Caco-2 (cell line): ENCODE measurements around the gene PAFAH1B2. TPM values are rescaled to one million over a fixed set of nuclear protein-coding genes. Genes with fewer than 3 reads are reported as not detected.
A peak's percentile ranks its signal among the peaks of the same experiment; 100 is the strongest.
"Not testable (repeated sequence)": the region's sequence is repeated elsewhere in the genome, so short reads cannot be mapped to it uniquely, and the experiment has no call there.

Source experiments
- BruUV-seq: library from RNA; stranded (reverse); fragments of 400-500 nt; replicated peaks from 2 replicates; lab custom pipeline; 2021; lab: Mats Ljungman, UMichigan
- CTCF ChIA-PET: fragments of 300-600 bp; sonication (Branson Sonifier 250); formaldehyde crosslinking; loops from one replicate; lab custom pipeline; 2022; ENCODE audit warnings: antibody characterized with exemption; lab: Charles Lee
- POLR2A ChIA-PET: fragments of 300-600 bp; sonication (Branson Sonifier 250); formaldehyde crosslinking; loops from one replicate; lab custom pipeline; 2022; ENCODE audit warnings: antibody characterized with exemption; lab: Charles Lee
- DNase-seq, 2 experiments: peaks; one replicate each; pipeline versions ENCODE4 v3.0.0 to v3.0.0-alpha.2; 2020 to 2022
- H3K27me3 ChIP-seq: replicated peaks from 2 replicates; pipeline ENCODE4 v1.6.0; 2011; ENCODE audit warnings: low read length; ENCODE audit not compliant: control insufficient read depth, insufficient read depth
- H3K36me3 ChIP-seq: 2 replicates; pipeline ENCODE4 v1.5.1; 2011; ENCODE audit warnings: low read length; ENCODE audit not compliant: control insufficient read depth, insufficient read depth
- H3K4me1 ChIP-seq: fragments of 250-450 bp; sonication (Bioruptor Pico); 2 replicates; pipeline ENCODE4 v1.5.1; 2020; ENCODE audit warnings: mild to moderate bottlenecking
- H3K4me3 ChIP-seq: 2 replicates; pipeline ENCODE4 v1.5.1; 2011; ENCODE audit warnings: low read depth, mild to moderate bottlenecking, control low read depth, low read length
- H3K9me3 ChIP-seq: fragments of 250-450 bp; sonication (Bioruptor Pico); 2 replicates; pipeline ENCODE4 v1.5.1; 2020; ENCODE audit warnings: mild to moderate bottlenecking, moderate library complexity
- H3K27ac Mint-ChIP-seq: one replicate; pipeline ENCODE4 v1.8.0; 2022; ENCODE audit warnings: mixed read lengths; ENCODE audit not compliant: unreplicated experiment
- H3K27me3 Mint-ChIP-seq: one replicate; pipeline ENCODE4 v1.8.0; 2022; ENCODE audit warnings: mixed read lengths; ENCODE audit not compliant: insufficient read depth, unreplicated experiment
- H3K36me3 Mint-ChIP-seq: one replicate; pipeline ENCODE4 v1.8.0; 2022; ENCODE audit warnings: mild to moderate bottlenecking, mixed read lengths; ENCODE audit not compliant: insufficient read depth, unreplicated experiment
- H3K4me1 Mint-ChIP-seq: one replicate; pipeline ENCODE4 v1.8.0; 2022; ENCODE audit warnings: low read depth, mixed read lengths; ENCODE audit not compliant: unreplicated experiment
- H3K4me3 Mint-ChIP-seq: one replicate; pipeline ENCODE4 v1.8.0; 2022; ENCODE audit warnings: mild to moderate bottlenecking, moderate library complexity, mixed read lengths; ENCODE audit not compliant: unreplicated experiment
- H3K9me3 Mint-ChIP-seq: one replicate; pipeline ENCODE4 v1.8.0; 2022; ENCODE audit warnings: mixed read lengths; ENCODE audit not compliant: unreplicated experiment
- intact Hi-C: fragments of 100-400 bp; cut with micrococcal nuclease; formaldehyde crosslinking; loops from one replicate; pipeline ENCODE4 v1.10.0; 2022; ENCODE audit not compliant: unreplicated experiment
- total RNA-seq: library from RNA; stranded (reverse); gene quantifications from 2 replicates; pipeline ENCODE4 v1.2.3, GENCODE V29; 2022
- TF ChIP-seq, protein P1 (sequence below), 2 experiments: fragments of 200-600 bp in 1 of 2; IDR thresholded peaks; 1 replicate in 1 of 2; 2 replicates in 1 of 2; pipeline versions ENCODE4 v1.5.1 to v1.8.0; 2011 to 2022; ENCODE audit warnings: antibody characterized with exemption in 1 of 2, control low read depth in 1 of 2, inconsistent platforms in 1 of 2, low read depth in 1 of 2, low read length in 1 of 2, mild to moderate bottlenecking in 1 of 2, moderate library complexity in 1 of 2; ENCODE audit not compliant: insufficient read depth in 1 of 2, severe bottlenecking in 1 of 2, unreplicated experiment in 1 of 2

Gene PAFAH1B2
- total RNA-seq, 1 experiment from 2014 or later = 167 TPM

DNA sequence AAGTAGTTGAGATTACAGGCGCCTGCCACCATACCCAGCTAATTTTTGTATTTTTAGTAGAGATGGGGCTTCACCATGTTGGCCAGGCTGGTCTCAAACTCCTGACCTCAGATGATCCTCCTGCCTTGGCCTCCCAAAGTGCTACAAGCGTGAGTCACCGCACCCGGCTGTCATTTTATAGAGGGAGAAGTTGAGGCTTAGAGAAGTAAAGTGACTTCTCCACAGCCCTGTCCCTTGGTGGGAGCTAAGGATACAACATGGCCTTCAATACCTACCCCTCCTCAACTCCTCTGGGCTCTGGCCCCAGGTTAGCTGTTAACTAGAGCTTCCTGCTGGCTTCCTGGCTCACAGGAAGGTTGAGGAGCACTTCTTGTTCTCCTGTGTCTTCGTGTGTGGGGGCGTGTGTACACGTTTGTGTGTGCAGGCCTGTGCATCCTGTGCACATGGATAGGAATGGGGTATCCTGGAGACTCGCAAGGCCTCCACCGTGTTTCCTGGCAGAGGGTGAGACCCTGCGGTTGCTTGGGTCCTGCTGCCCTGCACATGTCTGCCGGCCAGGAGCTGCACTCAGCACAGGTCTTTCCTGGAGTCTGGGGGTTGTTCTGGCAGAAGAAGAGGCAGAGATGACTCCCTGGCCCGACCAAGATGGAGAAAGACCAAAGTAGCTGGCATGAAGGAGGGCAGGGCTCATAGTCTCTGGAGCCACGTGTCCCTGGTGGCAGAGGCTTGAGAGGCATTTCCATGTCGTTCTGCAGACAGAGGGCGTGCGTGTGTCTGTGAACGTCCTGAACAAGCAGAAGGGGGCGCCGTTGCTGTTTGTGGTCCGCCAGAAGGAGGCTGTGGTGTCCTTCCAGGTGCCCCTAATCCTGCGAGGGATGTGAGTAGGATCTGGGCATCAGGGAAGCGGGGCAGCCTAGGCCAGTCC, 36.8 kb downstream of the PAFAH1B2 start:
- ChIA-PET POLR2A (no interaction called here), CTCF (interaction anchor here (0.6 to 4.0 kb wide), 6 partner anchors 14 to 316 kb away, joined by 3 to 38 read pairs (median 3); no protein-coding TSS in a partner anchor)
- peaks cover 46% of the 10 kb centered on the region for H3K36me3 Mint-ChIP-seq
- Histone ChIP-seq H3K27me3 (no peaks in the 10 kb centered on the region), H3K4me3 (no peak overlapping the region), H3K4me1 (peaks cover 32% of the 10 kb centered on the region), H3K36me3 (peaks cover 9% of the 10 kb centered on the region), H3K9me3 (no peaks in the 10 kb centered on the region)
- intact Hi-C loops = no loop called here
- H3K27me3 Mint-ChIP-seq = no peaks in the 10 kb centered on the region
- TF ChIP-seq, protein P1, sequence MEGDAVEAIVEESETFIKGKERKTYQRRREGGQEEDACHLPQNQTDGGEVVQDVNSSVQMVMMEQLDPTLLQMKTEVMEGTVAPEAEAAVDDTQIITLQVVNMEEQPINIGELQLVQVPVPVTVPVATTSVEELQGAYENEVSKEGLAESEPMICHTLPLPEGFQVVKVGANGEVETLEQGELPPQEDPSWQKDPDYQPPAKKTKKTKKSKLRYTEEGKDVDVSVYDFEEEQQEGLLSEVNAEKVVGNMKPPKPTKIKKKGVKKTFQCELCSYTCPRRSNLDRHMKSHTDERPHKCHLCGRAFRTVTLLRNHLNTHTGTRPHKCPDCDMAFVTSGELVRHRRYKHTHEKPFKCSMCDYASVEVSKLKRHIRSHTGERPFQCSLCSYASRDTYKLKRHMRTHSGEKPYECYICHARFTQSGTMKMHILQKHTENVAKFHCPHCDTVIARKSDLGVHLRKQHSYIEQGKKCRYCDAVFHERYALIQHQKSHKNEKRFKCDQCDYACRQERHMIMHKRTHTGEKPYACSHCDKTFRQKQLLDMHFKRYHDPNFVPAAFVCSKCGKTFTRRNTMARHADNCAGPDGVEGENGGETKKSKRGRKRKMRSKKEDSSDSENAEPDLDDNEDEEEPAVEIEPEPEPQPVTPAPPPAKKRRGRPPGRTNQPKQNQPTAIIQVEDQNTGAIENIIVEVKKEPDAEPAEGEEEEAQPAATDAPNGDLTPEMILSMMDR (IDR thresholded peaks at IDR 0.05; ENCODE audit: insufficient read depth in 1 of 2, low read depth in 1 of 2, low read length in 1 of 2, severe bottlenecking in 1 of 2, unreplicated experiment in 1 of 2) = peak; percentile 40 to 80
- no peaks in the 10 kb centered on the region for H3K9me3 Mint-ChIP-seq
- peaks cover 34% of the 10 kb centered on the region for H3K4me1 Mint-ChIP-seq
- H3K27ac Mint-ChIP-seq = no peak overlapping the region
- peak overlapping the region; percentile 97 for H3K4me3 Mint-ChIP-seq
- BruUV-seq = no TSS peak
- peak; percentile 68 to 71 for DNase-seq

DNA sequence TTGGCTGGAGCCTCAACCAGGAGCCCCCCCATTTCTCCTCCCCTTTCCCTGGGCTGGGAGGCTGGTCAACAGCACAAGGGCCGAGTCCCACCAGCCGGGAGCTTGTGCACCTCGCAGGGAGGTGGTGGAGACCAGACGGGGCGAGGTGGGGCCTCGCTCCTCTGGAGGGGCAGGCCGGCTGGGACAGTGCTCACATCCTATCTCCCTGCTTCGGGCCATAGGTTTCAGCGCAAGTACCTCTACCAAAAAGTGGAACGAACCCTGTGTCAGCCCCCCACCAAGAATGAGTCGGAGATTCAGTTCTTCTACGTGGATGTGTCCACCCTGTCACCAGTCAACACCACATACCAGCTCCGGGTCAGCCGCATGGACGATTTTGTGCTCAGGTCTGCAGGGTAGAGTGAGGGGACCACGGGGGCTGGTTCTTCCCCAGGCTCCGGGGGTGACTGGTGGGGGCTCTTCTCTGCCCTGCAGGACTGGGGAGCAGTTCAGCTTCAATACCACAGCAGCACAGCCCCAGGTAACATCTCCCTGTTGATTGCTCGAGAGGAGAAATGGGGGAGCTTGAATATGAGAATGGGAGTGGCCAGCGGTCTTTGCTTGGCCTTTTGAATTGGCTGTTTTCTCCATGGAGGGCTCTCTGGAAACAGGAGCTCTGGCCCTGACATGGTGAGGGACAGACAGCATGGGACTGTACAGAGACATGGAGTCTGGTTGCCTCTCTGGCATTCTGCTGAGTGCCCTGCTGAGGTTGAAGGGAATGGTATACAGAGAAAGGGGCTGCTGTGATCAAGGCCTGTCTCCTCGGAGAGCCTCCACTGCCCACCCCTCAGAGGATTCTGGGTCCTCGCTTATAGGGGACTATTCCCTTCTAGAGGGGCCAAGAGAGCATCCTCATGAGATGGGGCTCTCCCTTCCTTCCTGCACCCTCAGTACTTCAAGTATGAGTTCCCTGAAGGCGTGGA, 37.8 kb downstream of the PAFAH1B2 start:
- Mint-ChIP-seq H3K27ac (no peak overlapping the region), H3K9me3 (no peaks in the 10 kb centered on the region), H3K4me1 (peaks cover 34% of the 10 kb centered on the region), H3K36me3 (peaks cover 45% of the 10 kb centered on the region), H3K27me3 (no peaks in the 10 kb centered on the region), H3K4me3 (no peak overlapping the region)
- ChIA-PET POLR2A (interaction anchor here (0.6 kb wide), 1 partner anchor 38 kb away, joined by 3 read pairs; the partner anchor contains the start of gene PAFAH1B2), CTCF (interaction anchor here (0.6 kb wide), 1 partner anchor 49 kb away, joined by 5 read pairs; no protein-coding TSS in a partner anchor)
- Histone ChIP-seq H3K27me3 (no peaks in the 10 kb centered on the region), H3K4me1 (peaks cover 32% of the 10 kb centered on the region), H3K4me3 (no peak overlapping the region), H3K36me3 (peaks cover 11% of the 10 kb centered on the region), H3K9me3 (no peaks in the 10 kb centered on the region)
- intact Hi-C loops = no loop called here
- DNase-seq = no peak
- TF ChIP-seq, protein P1 (IDR thresholded peaks at IDR 0.05; ENCODE audit: insufficient read depth in 1 of 2, low read depth in 1 of 2, low read length in 1 of 2, severe bottlenecking in 1 of 2, unreplicated experiment in 1 of 2) = no peak
- BruUV-seq = no TSS peak

DNA sequence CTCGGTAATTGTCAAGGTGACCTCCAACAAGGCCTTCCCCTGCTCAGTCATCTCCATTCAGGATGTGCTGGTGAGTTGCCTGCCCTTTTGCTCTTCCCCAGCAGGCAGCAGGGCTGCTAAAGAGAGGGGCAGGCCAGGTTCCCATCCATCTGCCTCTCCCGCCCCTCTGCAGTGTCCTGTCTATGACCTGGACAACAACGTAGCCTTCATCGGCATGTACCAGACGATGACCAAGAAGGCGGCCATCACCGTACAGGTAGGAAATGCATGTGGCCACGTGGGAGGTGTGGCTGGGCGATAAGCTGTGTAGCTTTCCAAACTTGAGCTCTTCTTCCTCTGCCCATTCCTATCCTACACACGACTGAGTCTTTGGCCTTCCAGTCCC, 38.5 kb downstream of the PAFAH1B2 start:
- ChIA-PET CTCF (no interaction called here), POLR2A (interaction anchor here (0.6 kb wide), 1 partner anchor 38 kb away, joined by 3 read pairs; the partner anchor contains the start of gene PAFAH1B2)
- Histone ChIP-seq H3K36me3 (peaks cover 13% of the 10 kb centered on the region), H3K9me3 (no peaks in the 10 kb centered on the region), H3K4me1 (peaks cover 31% of the 10 kb centered on the region), H3K4me3 (no peak overlapping the region), H3K27me3 (no peaks in the 10 kb centered on the region)
- no TSS peak for BruUV-seq
- Mint-ChIP-seq H3K36me3 (peaks cover 52% of the 10 kb centered on the region), H3K4me1 (peaks cover 33% of the 10 kb centered on the region), H3K27ac (no peak overlapping the region), H3K4me3 (no peak overlapping the region), H3K27me3 (no peaks in the 10 kb centered on the region), H3K9me3 (no peaks in the 10 kb centered on the region)
- TF ChIP-seq, protein P1 (IDR thresholded peaks at IDR 0.05; ENCODE audit: insufficient read depth in 1 of 2, low read depth in 1 of 2, low read length in 1 of 2, severe bottlenecking in 1 of 2, unreplicated experiment in 1 of 2) = no peak
- no peak for DNase-seq
- intact Hi-C loops = no loop called here

DNA sequence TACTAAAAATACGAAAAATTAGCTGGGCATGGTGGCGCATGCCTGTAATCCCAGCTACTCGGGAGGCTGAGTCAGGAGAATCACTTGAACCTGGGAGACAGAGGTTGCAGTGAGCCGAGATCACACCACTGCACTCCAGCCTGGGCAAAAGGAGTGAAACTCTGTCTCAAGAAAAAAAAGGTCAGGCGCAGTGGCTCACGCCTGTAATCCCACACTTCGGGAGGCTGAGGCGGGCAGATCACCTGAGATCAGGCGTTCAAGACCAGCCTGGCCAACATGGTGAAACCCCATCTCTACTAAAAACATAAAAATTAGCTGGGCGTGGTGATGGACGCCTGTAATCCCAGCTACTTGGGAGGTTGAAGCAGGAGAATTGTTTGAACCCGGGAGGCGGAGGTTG, 39.1 kb downstream of the PAFAH1B2 start:
- Mint-ChIP-seq H3K4me1 (peaks cover 26% of the 10 kb centered on the region), H3K36me3 (peaks cover 50% of the 10 kb centered on the region)
- BruUV-seq, POLR2A ChIA-PET, H3K4me3 Mint-ChIP-seq, H3K27me3 Mint-ChIP-seq, H3K9me3 Mint-ChIP-seq, H3K4me3 ChIP-seq, CTCF ChIA-PET, H3K9me3 ChIP-seq, intact Hi-C loops, DNase-seq, H3K27me3 ChIP-seq, H3K27ac Mint-ChIP-seq: not testable (repeated sequence)
- Histone ChIP-seq H3K4me1 (peaks cover 25% of the 10 kb centered on the region), H3K36me3 (peaks cover 13% of the 10 kb centered on the region)
